Germinal center (tissue), 1 donor: ENCODE measurements around the gene CENPX.
"Not testable (repeated sequence)": the region's sequence is repeated elsewhere in the genome, so short reads cannot be mapped to it uniquely, and the experiment has no call there.

Source experiments
- DNase-seq: peaks from one replicate; pipeline ENCODE4 v3.0.0; 2012; ENCODE audit warnings: mixed read lengths, low spot score

Gene CENPX

GRCh38 chr17:82039695-82040299 is 17.1 kb upstream of the CENPX start:
- DNase-seq: no peak

DNA sequence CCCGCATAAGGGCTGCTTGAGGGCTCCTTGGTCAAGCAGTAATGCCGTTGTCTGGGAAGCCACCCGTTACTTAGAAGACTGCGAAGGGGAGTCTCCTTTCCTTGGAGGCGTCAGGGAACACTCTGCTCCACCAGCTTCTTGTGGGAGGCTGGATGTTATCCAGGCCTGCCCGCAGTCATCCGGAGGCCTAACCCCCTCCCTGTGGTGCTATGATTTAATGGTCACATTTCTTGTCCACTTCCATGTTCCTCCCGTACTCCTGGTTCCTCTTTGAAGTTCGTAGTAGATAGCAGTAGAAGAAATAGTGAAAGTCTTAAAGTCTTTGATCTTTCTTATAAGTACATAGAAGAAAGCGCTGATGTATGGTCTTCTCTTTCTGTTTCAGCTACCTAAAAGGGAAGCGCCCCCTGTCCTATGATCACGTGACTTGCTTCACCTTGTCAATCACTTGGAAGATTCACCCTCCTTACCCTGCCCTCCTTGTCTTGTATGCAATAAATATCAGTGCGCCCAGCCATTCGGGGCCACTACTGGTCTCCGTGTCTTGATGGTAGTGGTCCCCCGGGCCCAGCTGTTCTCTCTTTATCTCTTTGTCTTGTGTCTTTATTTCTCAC is 16.2 kb upstream of the CENPX start:
- DNase-seq: not testable (repeated sequence)

DNA sequence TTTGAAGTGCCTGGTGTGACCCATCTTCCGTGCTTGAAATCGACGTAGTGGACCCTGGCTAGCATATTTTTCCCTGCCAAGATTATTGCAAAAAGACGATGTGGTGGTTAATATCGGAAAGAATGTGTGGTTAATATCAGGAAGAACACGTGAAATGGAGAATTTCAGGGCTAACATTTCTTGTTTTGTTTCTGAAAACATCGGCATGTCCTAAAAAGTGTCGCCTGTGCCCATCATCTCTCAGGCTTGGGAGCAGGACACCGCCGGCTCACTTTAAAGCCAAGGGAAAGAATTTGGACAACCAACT is 15.2 kb upstream of the CENPX start:
- DNase-seq: no peak

GRCh38 chr17:82037092-82037888 is 14.6 kb upstream of the CENPX start, which contains the start of gene DCXR:
TSS of gene DCXR (minus strand) at chr17:82037697. CDS start at chr17:82037682, 15 bp downstream.
- peak; percentile 97 for DNase-seq

GRCh38 chr17:82036634-82037091 is 14.0 kb upstream of the CENPX start:
- DNase-seq: no peak

GRCh38 chr17:82035956-82036633 is 13.4 kb upstream of the CENPX start:
- DNase-seq: no peak

- DNase-seq: no peak
These were observed 12.8 kb upstream of the CENPX start for GRCh38 chr17:82035488-82035887.

- no peak for DNase-seq
These were observed 11.8 kb upstream of the CENPX start for GRCh38 chr17:82034371-82035011.

GRCh38 chr17:82033359-82034085 is 10.8 kb upstream of the CENPX start:
- DNase-seq: no peak

GRCh38 chr17:82031885-82032627 is 9.4 kb upstream of the CENPX start:
- peak; percentile 33 for DNase-seq

- DNase-seq: no peak
These were observed 8.7 kb upstream of the CENPX start, which contains the start of gene RAC3 for GRCh38 chr17:82031303-82031884. TSS of gene RAC3 (plus strand) at chr17:82031678. CDS start at chr17:82031762, 84 bp downstream.

DNA sequence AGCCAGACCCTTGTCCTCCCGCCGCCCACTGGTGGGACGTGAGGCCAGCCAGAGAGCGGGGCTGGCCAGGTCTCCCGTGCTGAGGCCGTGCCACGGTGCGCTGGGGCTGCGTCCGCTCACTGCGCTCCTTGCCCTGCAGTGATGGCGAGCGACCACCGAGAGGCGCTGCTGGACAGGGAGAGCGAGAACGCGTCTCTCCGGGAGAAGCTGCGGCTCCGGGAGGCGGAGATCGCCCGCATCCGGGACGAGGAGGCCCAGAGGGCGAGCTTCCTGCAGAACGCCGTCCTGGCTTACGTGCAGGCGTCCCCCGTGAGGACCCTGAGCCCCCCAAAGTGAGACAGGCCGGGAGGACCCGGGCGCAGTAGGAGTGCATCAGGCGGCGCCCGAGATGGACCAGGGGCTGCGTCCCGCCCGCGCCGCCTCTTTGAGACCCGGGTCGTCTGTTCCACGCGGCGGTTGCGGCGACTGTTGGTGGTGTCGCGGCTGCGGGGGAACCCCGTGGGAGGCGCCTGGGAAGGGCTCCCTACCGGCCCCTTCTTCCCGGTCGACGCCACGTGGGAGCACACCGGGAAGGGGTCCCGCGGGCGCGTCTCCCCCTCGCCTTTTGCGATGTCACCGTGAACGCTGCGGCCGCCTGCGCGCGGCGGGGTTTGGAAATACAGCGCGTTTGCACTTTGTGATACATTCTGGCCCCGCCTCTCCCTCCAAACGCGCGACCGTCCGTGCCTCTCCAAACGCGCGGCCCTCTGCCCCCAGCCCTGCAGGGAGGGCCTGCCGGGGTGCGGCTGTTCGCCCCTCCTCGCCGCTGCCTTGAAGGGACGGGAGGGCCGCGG is 8.0 kb upstream of the CENPX start:
- peak; percentile 74 for DNase-seq

DNA sequence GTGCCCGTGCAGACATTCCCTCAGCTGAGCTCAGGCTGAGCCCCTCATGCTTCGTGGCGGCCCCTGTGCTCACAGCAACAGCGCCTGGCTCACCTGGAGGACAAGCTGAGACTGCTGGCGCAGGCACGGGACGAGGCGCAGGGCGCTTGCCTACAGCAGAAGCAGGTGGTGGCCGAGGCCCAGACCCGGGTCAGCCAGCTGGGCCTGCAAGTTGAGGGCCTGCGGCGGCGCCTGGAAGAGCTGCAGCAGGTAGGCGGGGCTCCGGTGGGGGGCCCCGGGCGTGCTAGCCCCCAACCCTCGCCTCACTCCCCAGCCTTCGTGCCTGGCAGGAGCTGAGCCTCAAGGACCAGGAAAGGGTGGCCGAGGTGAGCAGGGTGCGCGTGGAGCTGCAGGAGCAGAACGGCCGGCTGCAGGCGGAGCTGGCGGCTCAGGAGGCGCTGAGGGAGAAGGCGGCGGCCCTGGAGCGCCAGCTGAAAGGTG is 7.4 kb upstream of the CENPX start:
- no peak for DNase-seq

DNA sequence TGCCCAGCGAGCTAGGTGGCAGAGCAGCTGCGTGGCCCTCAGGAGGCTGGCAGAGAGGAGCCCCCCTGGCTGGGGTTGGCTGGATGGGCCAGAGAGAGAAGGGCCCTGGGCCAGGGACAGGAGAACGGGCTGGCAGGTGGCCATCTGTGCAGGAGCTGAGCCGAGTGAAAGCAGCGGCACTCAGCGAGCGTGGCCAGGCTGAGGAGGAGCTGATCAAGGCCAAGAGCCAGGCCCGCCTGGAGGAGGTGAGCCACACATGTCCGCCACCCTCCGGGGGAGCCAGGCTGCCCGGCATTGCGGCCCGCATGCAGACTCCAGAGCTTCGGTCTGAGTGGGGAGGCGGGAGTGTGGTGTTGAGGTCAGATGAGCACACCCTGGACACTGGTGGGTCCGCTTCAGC is 6.7 kb upstream of the CENPX start:
- DNase-seq: no peak

- no peak for DNase-seq
These were observed 6.3 kb upstream of the CENPX start for GRCh38 chr17:82028966-82029365.

- DNase-seq: no peak
These were observed 5.6 kb upstream of the CENPX start for GRCh38 chr17:82028246-82028645.

- DNase-seq: no peak
These were observed 2.9 kb upstream of the CENPX start for GRCh38 chr17:82025401-82026107.

- no peak for DNase-seq
These were observed 2.2 kb upstream of the CENPX start for GRCh38 chr17:82024859-82025258.
